ENCODE data around the gene RPUSD1.

GRCh38 chr16:793414-793813 is 5.2 kb upstream of the RPUSD1 start:
- TF ChIP-seq CTCF (IDR thresholded peaks at IDR 0.05) (no peak), EP300 (IDR thresholded peaks at IDR 0.05) (no peak), POLR2A (IDR thresholded peaks at IDR 0.05) (no peak), POLR2AphosphoS5 (IDR thresholded peaks at IDR 0.05) (no peak)

All from gastroesophageal sphincter (tissue), 3 donors.